GM23248 (cell line): ENCODE data around the gene MYO1A. TPM values are rescaled to one million over a fixed set of nuclear protein-coding genes. Genes with fewer than 3 reads are reported as not detected.

Source experiments
- DNase-seq: peaks from one replicate; pipeline ENCODE4 v3.0.0-alpha.2; 2015
- H2AFZ ChIP-seq: fragments of 200-600 bp; sonication (generic); 2 replicates; pipeline ENCODE4 v1.6.1; 2016; ENCODE audit warnings: antibody characterized with exemption
- H3F3A ChIP-seq: fragments of 200-600 bp; sonication (generic); 2 replicates; pipeline ENCODE4 v1.6.1; 2016; ENCODE audit warnings: mild to moderate bottlenecking, antibody characterized with exemption, mixed run types; ENCODE audit not compliant: insufficient read depth
- H3K27ac ChIP-seq: fragments of 200-600 bp; sonication (generic); 2 replicates; pipeline ENCODE4 v1.5.1; 2016; ENCODE audit warnings: mild to moderate bottlenecking
- H3K27me3 ChIP-seq: fragments of 200-600 bp; sonication (generic); replicated peaks from 2 replicates; pipeline ENCODE4 v1.6.1; 2016; ENCODE audit warnings: mild to moderate bottlenecking; ENCODE audit not compliant: insufficient read depth
- H3K36me3 ChIP-seq: fragments of 200-600 bp; sonication (generic); 2 replicates; pipeline ENCODE4 v1.6.1; 2016; ENCODE audit warnings: low read depth, mild to moderate bottlenecking
- H3K4me1 ChIP-seq: fragments of 200-600 bp; sonication (generic); 2 replicates; pipeline ENCODE4 v1.6.1; 2016; ENCODE audit warnings: mild to moderate bottlenecking; ENCODE audit not compliant: insufficient read depth
- H3K4me2 ChIP-seq: fragments of 200-600 bp; sonication (generic); one replicate; pipeline ENCODE4 v1.6.1; 2016; ENCODE audit warnings: mild to moderate bottlenecking; ENCODE audit not compliant: unreplicated experiment
- H3K4me3 ChIP-seq: fragments of 200-600 bp; sonication (generic); 2 replicates; pipeline ENCODE4 v1.5.1; 2016; ENCODE audit warnings: mild to moderate bottlenecking
- H3K79me2 ChIP-seq: fragments of 200-600 bp; sonication (generic); 2 replicates; pipeline ENCODE4 v1.6.1; 2016; ENCODE audit warnings: mild to moderate bottlenecking; ENCODE audit not compliant: insufficient read depth
- H3K9ac ChIP-seq: fragments of 200-600 bp; sonication (generic); 2 replicates; pipeline ENCODE4 v1.6.1; 2016; ENCODE audit warnings: mild to moderate bottlenecking
- H3K9me2 ChIP-seq: fragments of 200-600 bp; sonication (generic); 2 replicates; pipeline ENCODE4 v1.6.1; 2016; ENCODE audit warnings: mixed run types, mild to moderate bottlenecking, moderate library complexity; ENCODE audit not compliant: insufficient read depth
- H3K9me3 ChIP-seq: fragments of 200-600 bp; sonication (generic); one replicate; pipeline ENCODE4 v1.6.1; 2017; ENCODE audit warnings: low read depth
- H4K20me1 ChIP-seq: fragments of 200-600 bp; sonication (generic); 2 replicates; pipeline ENCODE4 v1.6.0; 2016; ENCODE audit not compliant: insufficient read depth
- EZH2 ChIP-seq: fragments of 200-600 bp; sonication (generic); IDR thresholded peaks from 2 replicates; pipeline ENCODE4 v1.6.1; 2018; ENCODE audit warnings: antibody characterized with exemption, mild to moderate bottlenecking; ENCODE audit not compliant: insufficient read depth, poor library complexity, severe bottlenecking
- EZH2phosphoT487 ChIP-seq: fragments of 200-600 bp; sonication (generic); IDR thresholded peaks from 2 replicates; pipeline ENCODE4 v1.6.1; 2018; ENCODE audit warnings: antibody characterized with exemption, moderate library complexity, mild to moderate bottlenecking, low read depth; ENCODE audit not compliant: insufficient read depth
- WGBS, 2 experiments: methylation state at CpG; one replicate each; pipeline ENCODE4 v1.1.6; 2015 to 2017; ENCODE audit warnings: low lambda C conversion rate in 2 of 2, low coverage in 1 of 2; ENCODE audit errors: missing lambda C conversion rate in 2 of 2; 5-methylcytosine and 5-hydroxymethylcytosine counted together
- in situ Hi-C: fragments of 300-500 bp; cut with MboI; formaldehyde crosslinking; loops from 2 replicates; pipeline ENCODE4 v1.15.0; 2020
- polyA plus RNA-seq: library from polyadenylated mRNA; unstranded; fragments of >200 nt; fragmentation: Nextera tagmentation; extraction: Ambion mirVana; gene quantifications from 2 replicates; pipeline ENCODE4 v1.2.1, GENCODE V29; 2016
- total RNA-seq: library from RNA; depleted of rRNA; stranded (reverse); fragments of >200 nt; shearing (Covaris generic); gene quantifications from 2 replicates; pipeline ENCODE4 v1.2.3, GENCODE V29; 2014

The MYO1A gene
- total and polyA plus RNA-seq, 2 experiments from 2014 or later: not detected

GRCh38 chr12:57090924-57091637 lies 41.2 kb upstream of the MYO1A start:
- no peaks in the 10 kb centered on the region for H3K9me2 ChIP-seq
- peak overlapping the region; percentile 85 for H3K27ac ChIP-seq
- peak overlapping the region; percentile 86 for H3K4me2 ChIP-seq
- H3K9me3 ChIP-seq: no peaks in the 10 kb centered on the region
- peaks cover 30% of the 10 kb centered on the region for H3K4me1 ChIP-seq
- peaks cover 26% of the 10 kb centered on the region for H3K36me3 ChIP-seq
- H3K27me3 ChIP-seq: no peaks in the 10 kb centered on the region
- peak overlapping the region; percentile 89 for H3K9ac ChIP-seq
- no peak overlapping the region for H2AFZ ChIP-seq
- H3F3A ChIP-seq: peaks cover 39% of the 10 kb centered on the region
- peaks cover 42% of the 10 kb centered on the region for H3K79me2 ChIP-seq
- in situ Hi-C loops: no loop called here
- WGBS, 2 experiments: 15 to 18% methylated on average over 14 to 22 of the region's 22 CpGs
- no peaks in the 10 kb centered on the region for H4K20me1 ChIP-seq
- TF ChIP-seq EZH2: no peak
- TF ChIP-seq EZH2phosphoT487: no peak
- peak; percentile 78 for DNase-seq
- peak overlapping the region; percentile 93 for H3K4me3 ChIP-seq

GRCh38 chr12:57090490-57090889 lies 40.6 kb upstream of the MYO1A start:
- TF ChIP-seq EZH2 (no peak), EZH2phosphoT487 (no peak)
- Histone ChIP-seq H3F3A (peaks cover 39% of the 10 kb centered on the region), H3K4me3 (peak overlapping the region; percentile 93), H3K9me2 (no peaks in the 10 kb centered on the region), H3K79me2 (peaks cover 42% of the 10 kb centered on the region), H3K4me1 (peaks cover 36% of the 10 kb centered on the region), H3K9me3 (no peaks in the 10 kb centered on the region), H3K4me2 (peak overlapping the region; percentile 86), H3K9ac (peak overlapping the region; percentile 89), H3K27me3 (no peaks in the 10 kb centered on the region), H2AFZ (no peak overlapping the region), H3K36me3 (peaks cover 26% of the 10 kb centered on the region), H3K27ac (peak overlapping the region; percentile 85), H4K20me1 (no peaks in the 10 kb centered on the region)
- DNase-seq: peak; percentile 51
- in situ Hi-C loops: no loop called here
- 18% methylated on average over 6 of the region's 6 CpGs for WGBS, 2 experiments

GRCh38 chr12:57089271-57090245 lies 39.6 kb upstream of the MYO1A start:
- Histone ChIP-seq H3K4me2 (peak overlapping the region; percentile 86), H3K4me1 (peaks cover 37% of the 10 kb centered on the region), H3F3A (peaks cover 38% of the 10 kb centered on the region), H3K9me2 (no peaks in the 10 kb centered on the region), H3K4me3 (peak overlapping the region; percentile 93), H3K9ac (peak overlapping the region; percentile 89), H3K27ac (peak overlapping the region; percentile 85), H3K27me3 (no peaks in the 10 kb centered on the region), H3K79me2 (peaks cover 42% of the 10 kb centered on the region), H3K36me3 (peaks cover 23% of the 10 kb centered on the region), H2AFZ (no peak overlapping the region), H4K20me1 (no peaks in the 10 kb centered on the region), H3K9me3 (no peaks in the 10 kb centered on the region)
- 1 to 2% methylated on average over 40 to 45 of the region's 45 CpGs for WGBS, 2 experiments
- DNase-seq: peak; percentile 73
- TF ChIP-seq EZH2phosphoT487: no peak
- TF ChIP-seq EZH2: no peak
- in situ Hi-C loops: no loop called here

GRCh38 chr12:57088354-57089270 lies 38.7 kb upstream of the MYO1A start, which contains the start of gene NAB2:
TSS of gene NAB2 (plus strand) at chr12:57089114. CDS start at chr12:57089272, 158 bp downstream.
- H3K27ac ChIP-seq: peak within 1 kb of the TSS; percentile 99
- H3F3A ChIP-seq: peaks cover 34% of the 10 kb centered on the region
- peak within 1 kb of the TSS; percentile 93 for H3K4me3 ChIP-seq
- H2AFZ ChIP-seq: no peak within 1 kb of the TSS
- H3K79me2 ChIP-seq: peaks cover 42% of the 10 kb centered on the region
- WGBS, 2 experiments: 1 to 2% methylated on average over 30 to 90 of the region's 91 CpGs
- peak within 1 kb of the TSS; percentile 91 for H3K9ac ChIP-seq
- in situ Hi-C loops: no loop called here
- H3K36me3 ChIP-seq: peaks cover 21% of the 10 kb centered on the region
- no peaks in the 10 kb centered on the region for H3K9me3 ChIP-seq
- DNase-seq: peak; percentile 98
- peak within 1 kb of the TSS; percentile 86 for H3K4me2 ChIP-seq
- H3K4me1 ChIP-seq: peaks cover 29% of the 10 kb centered on the region
- TF ChIP-seq EZH2 (no peak), EZH2phosphoT487 (no peak)
- H3K27me3 ChIP-seq: no peaks in the 10 kb centered on the region
- H3K9me2 ChIP-seq: no peaks in the 10 kb centered on the region
- no peaks in the 10 kb centered on the region for H4K20me1 ChIP-seq
